ENCODE results near the gene HPGD. TPM values are rescaled to one million over a fixed set of nuclear protein-coding genes. Genes with fewer than 3 reads are reported as not detected.
"Not testable (repeated sequence)": the region's sequence is repeated elsewhere in the genome, so short reads cannot be mapped to it uniquely, and the experiment has no call there.

Gene HPGD
- total RNA-seq, 1 donor from 2014 or later: 11.2 TPM

DNA sequence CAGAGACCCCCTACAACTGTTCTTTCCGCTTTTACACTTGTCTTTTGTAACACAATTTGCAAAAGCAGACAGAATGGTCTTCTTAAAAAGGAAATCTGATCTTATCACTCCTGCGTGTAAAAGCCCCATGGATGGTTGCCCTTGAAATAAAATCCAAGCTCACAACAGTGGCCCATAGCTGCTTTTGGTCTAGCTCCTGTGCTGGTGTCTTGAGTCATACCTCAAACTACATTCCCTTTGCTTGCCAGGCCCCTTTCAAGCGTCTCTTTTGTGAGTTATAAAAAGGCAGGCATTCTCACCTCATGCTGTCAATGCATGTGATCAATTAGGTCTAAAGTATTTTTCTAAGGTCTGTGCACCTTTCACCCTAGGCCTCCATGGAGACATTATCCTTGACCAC, 27.6 kb downstream of the HPGD start:
- Mint-ChIP-seq H3K4me3 (no peak overlapping the region), H3K4me1 (peaks cover 25% of the 10 kb centered on the region)
- TF ChIP-seq, protein P1, sequence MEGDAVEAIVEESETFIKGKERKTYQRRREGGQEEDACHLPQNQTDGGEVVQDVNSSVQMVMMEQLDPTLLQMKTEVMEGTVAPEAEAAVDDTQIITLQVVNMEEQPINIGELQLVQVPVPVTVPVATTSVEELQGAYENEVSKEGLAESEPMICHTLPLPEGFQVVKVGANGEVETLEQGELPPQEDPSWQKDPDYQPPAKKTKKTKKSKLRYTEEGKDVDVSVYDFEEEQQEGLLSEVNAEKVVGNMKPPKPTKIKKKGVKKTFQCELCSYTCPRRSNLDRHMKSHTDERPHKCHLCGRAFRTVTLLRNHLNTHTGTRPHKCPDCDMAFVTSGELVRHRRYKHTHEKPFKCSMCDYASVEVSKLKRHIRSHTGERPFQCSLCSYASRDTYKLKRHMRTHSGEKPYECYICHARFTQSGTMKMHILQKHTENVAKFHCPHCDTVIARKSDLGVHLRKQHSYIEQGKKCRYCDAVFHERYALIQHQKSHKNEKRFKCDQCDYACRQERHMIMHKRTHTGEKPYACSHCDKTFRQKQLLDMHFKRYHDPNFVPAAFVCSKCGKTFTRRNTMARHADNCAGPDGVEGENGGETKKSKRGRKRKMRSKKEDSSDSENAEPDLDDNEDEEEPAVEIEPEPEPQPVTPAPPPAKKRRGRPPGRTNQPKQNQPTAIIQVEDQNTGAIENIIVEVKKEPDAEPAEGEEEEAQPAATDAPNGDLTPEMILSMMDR (IDR thresholded peaks at IDR 0.05; ENCODE audit: unreplicated experiment): no peak

DNA sequence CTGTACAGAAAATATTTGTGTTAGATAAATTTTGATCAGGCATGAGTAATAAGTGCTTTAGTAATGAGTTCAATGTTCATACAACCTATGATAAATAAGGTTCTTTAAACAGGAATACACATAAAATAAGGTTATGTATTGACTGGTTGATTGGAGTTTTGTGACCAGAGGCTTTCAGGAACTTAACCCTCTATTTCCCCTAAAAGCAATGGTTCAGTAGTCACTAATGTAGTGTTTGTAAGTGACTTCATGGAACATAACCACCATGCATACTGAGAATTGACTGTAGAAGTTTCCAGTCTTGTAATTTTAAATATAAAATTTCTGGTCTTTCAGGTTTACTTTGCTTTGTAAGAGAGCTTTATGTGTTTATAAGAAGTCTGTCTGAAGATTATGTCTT, 28.1 kb downstream of the HPGD start:
- no peak overlapping the region for H3K4me3 Mint-ChIP-seq
- H3K27ac Mint-ChIP-seq: no peak overlapping the region
- peaks cover 25% of the 10 kb centered on the region for H3K4me1 Mint-ChIP-seq
- TF ChIP-seq, protein P1 (IDR thresholded peaks at IDR 0.05; ENCODE audit: unreplicated experiment): no peak
- no peaks in the 10 kb centered on the region for H3K9me3 Mint-ChIP-seq
- no peaks in the 10 kb centered on the region for H3K27me3 Mint-ChIP-seq (ENCODE audit: low read depth)
- no peak for DNase-seq (ENCODE audit: low spot score in 2 of 2, unreplicated experiment in 2 of 2)
- H3K36me3 Mint-ChIP-seq: peaks cover 3% of the 10 kb centered on the region

More for the DNA sequence above, 27.6 kb downstream of the HPGD start:
- H3K27ac Mint-ChIP-seq: no peak overlapping the region
- H3K36me3 Mint-ChIP-seq: peaks cover 7% of the 10 kb centered on the region
- no peaks in the 10 kb centered on the region for H3K9me3 Mint-ChIP-seq
- H3K27me3 Mint-ChIP-seq (ENCODE audit: low read depth): no peaks in the 10 kb centered on the region
- DNase-seq (ENCODE audit: low spot score in 2 of 2, unreplicated experiment in 2 of 2): no peak

- Mint-ChIP-seq H3K4me1 (peaks cover 7% of the 10 kb centered on the region), H3K27ac (no peak overlapping the region), H3K36me3 (peaks cover 3% of the 10 kb centered on the region), H3K9me3 (no peaks in the 10 kb centered on the region), H3K27me3 (ENCODE audit: low read depth) (no peaks in the 10 kb centered on the region), H3K4me3 (no peak overlapping the region)
- no peak for DNase-seq (ENCODE audit: low spot score in 2 of 2, unreplicated experiment in 2 of 2)
- TF ChIP-seq, protein P1 (IDR thresholded peaks at IDR 0.05; ENCODE audit: unreplicated experiment): no peak
Observed at GRCh38 chr4:174490451-174490961, 31.8 kb downstream of the HPGD start.

DNA sequence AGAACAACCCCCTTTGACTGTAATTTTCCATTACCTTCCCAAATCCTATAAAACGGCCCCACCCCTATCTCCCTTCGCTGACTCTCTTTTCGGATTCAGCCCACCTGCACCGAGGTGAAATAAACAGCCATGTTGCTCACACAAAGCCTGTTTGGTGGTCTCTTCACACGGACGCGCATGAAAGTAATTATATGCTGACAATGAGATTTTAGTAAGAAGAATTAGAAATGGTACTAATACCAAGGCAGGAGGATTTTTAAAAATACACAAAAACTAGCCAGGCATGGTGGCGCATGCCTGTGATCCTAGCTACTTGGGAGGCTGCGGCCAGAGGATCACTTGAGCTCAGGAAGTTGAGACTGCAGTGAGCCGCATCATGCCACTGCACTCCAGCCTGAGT, 33.9 kb downstream of the HPGD start:
- H3K9me3 Mint-ChIP-seq; DNase-seq (ENCODE audit: low spot score in 2 of 2, unreplicated experiment in 2 of 2); H3K36me3 Mint-ChIP-seq; H3K27me3 Mint-ChIP-seq (ENCODE audit: low read depth); H3K4me3 Mint-ChIP-seq; H3K4me1 Mint-ChIP-seq; H3K27ac Mint-ChIP-seq: not testable (repeated sequence)

DNA sequence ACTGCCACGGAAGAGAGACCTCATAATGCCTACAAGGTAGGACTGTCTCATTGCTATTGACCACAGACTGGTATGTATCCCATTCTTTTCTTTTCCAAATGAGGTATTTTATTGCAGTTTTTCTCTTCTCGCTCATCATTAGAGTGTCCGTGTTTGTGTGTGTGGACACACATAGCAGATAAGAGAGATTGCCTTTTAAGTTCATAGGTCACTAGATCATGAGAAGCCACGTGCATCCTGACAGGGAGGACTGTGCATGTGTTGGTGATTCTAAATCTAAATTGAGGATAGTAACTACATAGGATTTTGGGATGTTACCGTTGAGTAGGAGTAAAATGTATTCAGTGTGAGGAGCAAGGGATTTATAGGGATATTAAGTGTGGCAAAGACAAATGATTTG, 37.3 kb downstream of the HPGD start:
- Mint-ChIP-seq H3K27ac (no peak overlapping the region), H3K4me1 (no peaks in the 10 kb centered on the region), H3K27me3 (ENCODE audit: low read depth) (no peaks in the 10 kb centered on the region), H3K9me3 (peaks cover 10% of the 10 kb centered on the region), H3K4me3 (no peak overlapping the region), H3K36me3 (no peaks in the 10 kb centered on the region)
- DNase-seq (ENCODE audit: low spot score in 2 of 2, unreplicated experiment in 2 of 2): no peak
- TF ChIP-seq, protein P1 (IDR thresholded peaks at IDR 0.05; ENCODE audit: unreplicated experiment): no peak

- H3K4me3 Mint-ChIP-seq: no peak overlapping the region
- TF ChIP-seq, protein P1 (IDR thresholded peaks at IDR 0.05; ENCODE audit: unreplicated experiment): no peak
- H3K27ac Mint-ChIP-seq: no peak overlapping the region
- no peaks in the 10 kb centered on the region for H3K36me3 Mint-ChIP-seq
- H3K9me3 Mint-ChIP-seq: peaks cover 10% of the 10 kb centered on the region
- no peak for DNase-seq (ENCODE audit: low spot score in 2 of 2, unreplicated experiment in 2 of 2)
- H3K27me3 Mint-ChIP-seq (ENCODE audit: low read depth): no peaks in the 10 kb centered on the region
- peaks cover 4% of the 10 kb centered on the region for H3K4me1 Mint-ChIP-seq
Observed at GRCh38 chr4:174483792-174484191, 38.5 kb downstream of the HPGD start.
